ENCODE data around the gene KL. TPM values are rescaled to one million over a fixed set of nuclear protein-coding genes. Genes with fewer than 3 reads are reported as not detected.

Gene KL
- total and polyA plus RNA-seq, 2 of the 8 experiments (the other 6 are each of a cell fraction or from before 2014, with no cell fraction given) = 0.02 TPM; not detected in 1

- no peak overlapping the region for H2AK5ac ChIP-seq (ENCODE audit: low read depth, low read length)
- peaks cover 3% of the 10 kb centered on the region; the same call in 1 of the 2 replicates for H3K23me2 ChIP-seq (ENCODE audit: low read depth, low read length)
- no peak overlapping the region for H4K91ac ChIP-seq (replicated peaks; ENCODE audit: insufficient read length, low read length)
- H2BK12ac ChIP-seq (ENCODE audit: low read depth, low read length) = no peak overlapping the region
- H3K4me3 ChIP-seq (ENCODE audit: extremely low read depth in 1 of 4, insufficient read depth in 2 of 4, low read depth in 3 of 4, low read length in 4 of 4) = no peak overlapping the region
- no peak for DNase-seq (ENCODE audit: low read depth in 1 of 2, low spot score in 2 of 2)
- no peaks in the 10 kb centered on the region for H3K79me1 ChIP-seq (ENCODE audit: low read depth, low read length)
- H3K27ac ChIP-seq (ENCODE audit: low read depth, low read length) = no peak overlapping the region
- no peak overlapping the region for H4K5ac ChIP-seq (ENCODE audit: insufficient read length, low read depth, low read length)
- no peak overlapping the region for H2BK20ac ChIP-seq (ENCODE audit: low read length)
- TF ChIP-seq KDM5A (IDR thresholded peaks at IDR 0.05; ENCODE audit: low read length) (no peak), RXRA (IDR thresholded peaks at IDR 0.05; ENCODE audit: insufficient read depth, low read depth, low read length) (no peak), YY1 (IDR thresholded peaks at IDR 0.05; ENCODE audit: low read depth, low read length) (no peak), HDAC6 (IDR thresholded peaks at IDR 0.05; ENCODE audit: low read depth, low read length) (no peak)
- no peak overlapping the region for H2BK5ac ChIP-seq (ENCODE audit: low read depth, low read length)
- H3K18ac ChIP-seq (ENCODE audit: extremely low read depth, low read length) = no peak overlapping the region
- H3K4ac ChIP-seq (replicated peaks; ENCODE audit: insufficient read length, low read depth, low read length) = no peak overlapping the region
- no peak overlapping the region for H2BK120ac ChIP-seq (replicated peaks; ENCODE audit: low read depth, low read length)
- no peak overlapping the region for H3K23ac ChIP-seq (ENCODE audit: insufficient read length)
- peaks cover 0 to 5% (median 0%) of the 10 kb centered on the region in 4 experiments; a peak in 2 of 7 replicates for H3K4me1 ChIP-seq (replicated peaks in 1 of 4; ENCODE audit: control insufficient read depth in 3 of 4, insufficient read depth in 4 of 4, low read length in 3 of 4)
- H3K9ac ChIP-seq (replicated peaks in 1 of 4; ENCODE audit: extremely low read depth in 1 of 4, low read depth in 3 of 4, low read length in 3 of 4) = no peak overlapping the region
- WGBS, 2 experiments (ENCODE audit: extremely low coverage in 1 of 2, insufficient coverage in 1 of 2, insufficient read length in 1 of 2, insufficient replicate concordance in 2 of 2, low coverage in 1 of 2, low lambda C conversion rate in 2 of 2, missing lambda C conversion rate in 1 of 2) = 80% methylated on average over 1 of the region's 1 CpG; no CpG with 5 or more reads in 1 of the 2 experiments
- no peaks in the 10 kb centered on the region for H3K27me3 ChIP-seq (replicated peaks in 1 of 4; ENCODE audit: control insufficient read depth in 3 of 4, extremely low read depth in 1 of 4, insufficient read depth in 3 of 4, low read length in 3 of 4)
- CTCF ChIA-PET (ENCODE audit: partially characterized antibody) = interaction anchor here (0.8 kb wide), 1 partner anchor 20 kb away, joined by 4 read pairs; no protein-coding TSS in a partner anchor
- POLR2A ChIA-PET (ENCODE audit: partially characterized antibody) = no interaction called here
- H4K8ac ChIP-seq (ENCODE audit: extremely low read depth, insufficient read depth, low read length) = no peak overlapping the region
- H3K14ac ChIP-seq (ENCODE audit: insufficient read length) = no peak overlapping the region
- H4K20me1 ChIP-seq (replicated peaks in 1 of 2; ENCODE audit: control insufficient read depth in 1 of 2, insufficient read depth in 2 of 2, low read length in 2 of 2) = peaks cover 0 to 2% of the 10 kb centered on the region in 2 experiments
- no peaks in the 10 kb centered on the region for H3K9me3 ChIP-seq (ENCODE audit: insufficient read depth in 2 of 2, low read depth in 1 of 2, low read length in 1 of 2)
- no peak overlapping the region for H2BK15ac ChIP-seq (ENCODE audit: low read length)
- no peak overlapping the region for H2AFZ ChIP-seq (ENCODE audit: low read length)
- H3K4me2 ChIP-seq (ENCODE audit: insufficient read depth in 1 of 2, low read depth in 2 of 2, low read length in 2 of 2) = no peak overlapping the region
- no peaks in the 10 kb centered on the region for H3K79me2 ChIP-seq (ENCODE audit: control insufficient read depth in 1 of 2, insufficient read depth in 2 of 2, low read length in 2 of 2)
- FAIRE-seq = no peak
- no peak overlapping the region for H3K56ac ChIP-seq (replicated peaks; ENCODE audit: insufficient read length, low read depth, low read length)
- no peaks in the 10 kb centered on the region for H3K36me3 ChIP-seq (ENCODE audit: control insufficient read depth in 2 of 4, insufficient read depth in 4 of 4, low read length in 3 of 4)
Observed at GRCh38 chr13:33037673-33038072, 21.4 kb downstream of the KL start.
